ENCODE measurements around the gene DSG3. TPM values are rescaled to one million over a fixed set of nuclear protein-coding genes. Genes with fewer than 3 reads are reported as not detected.

DSG3 gene
- total RNA-seq, 1 experiment from 2014 or later = 0.04 TPM

- Histone ChIP-seq H3K18ac (ENCODE audit: insufficient read length, low read depth, low read length) (no peak overlapping the region), H3K56ac (ENCODE audit: insufficient read length, low read depth, low read length) (no peak overlapping the region), H3T11ph (ENCODE audit: low read length) (no peak overlapping the region), H3K9me3 (ENCODE audit: control insufficient read depth, low read depth, low read length) (no peaks in the 10 kb centered on the region), H3K14ac (ENCODE audit: insufficient read depth, low read length) (no peak overlapping the region), H3K27ac (ENCODE audit: insufficient read length, low read depth, low read length) (no peak overlapping the region), H4K8ac (replicated peaks; ENCODE audit: insufficient read length, low read depth, low read length) (no peak overlapping the region), H3K4ac (ENCODE audit: low read depth, low read length) (no peak overlapping the region), H3K4me1 (ENCODE audit: insufficient read depth, low read length) (no peaks in the 10 kb centered on the region), H3K79me1 (ENCODE audit: insufficient read depth, low read depth, low read length, poor library complexity, severe bottlenecking) (no peaks in the 10 kb centered on the region), H2BK15ac (ENCODE audit: low read depth, low read length) (no peak overlapping the region), H3K23ac (ENCODE audit: insufficient read length, low read depth, low read length) (no peak overlapping the region), H2BK120ac (ENCODE audit: low read depth, low read length, poor library complexity, severe bottlenecking) (no peak overlapping the region), H4K5ac (ENCODE audit: insufficient read length, low read depth, low read length) (no peak overlapping the region), H2AK5ac (ENCODE audit: insufficient read length, low read length) (no peak overlapping the region), H2BK5ac (ENCODE audit: insufficient read length, low read length) (no peak overlapping the region), H2BK12ac (ENCODE audit: insufficient read length, low read depth, low read length) (no peak overlapping the region), H2BK20ac (ENCODE audit: low read depth, low read length, poor library complexity, severe bottlenecking) (no peak overlapping the region), H3K9ac (ENCODE audit: extremely low read depth, insufficient read length, low read length) (no peak overlapping the region), H4K20me1 (ENCODE audit: control insufficient read depth, insufficient read depth, insufficient read length) (no peaks in the 10 kb centered on the region), H3K27me3 (ENCODE audit: insufficient read depth, low read length) (no peaks in the 10 kb centered on the region), H3K79me2 (ENCODE audit: insufficient read depth, low read length) (no peaks in the 10 kb centered on the region), H2AFZ (ENCODE audit: low read length) (no peak overlapping the region), H3K4me2 (ENCODE audit: insufficient read depth, insufficient read length, low read length) (no peak overlapping the region), H3K23me2 (ENCODE audit: insufficient read length, low read depth, low read length, poor library complexity, severe bottlenecking) (no peaks in the 10 kb centered on the region), H4K91ac (ENCODE audit: insufficient read length, low read depth, low read length) (no peak overlapping the region)
- WGBS (ENCODE audit: extremely low coverage, insufficient read length, low lambda C conversion rate) = no CpG with 5 or more reads among the region's 1 CpG
- H3K4me1 Mint-ChIP-seq = peaks cover 0 to 7% of the 10 kb centered on the region in 2 experiments; a peak in 3 of 4 replicates
- no peaks in the 10 kb centered on the region for H3K9me3 Mint-ChIP-seq
- H3K27me3 Mint-ChIP-seq (ENCODE audit: low read depth) = no peaks in the 10 kb centered on the region; the same call in 1 of the 2 replicates
- H3K4me3 Mint-ChIP-seq = no peak overlapping the region
- no peak for TF ChIP-seq CTCF (conservative IDR thresholded peaks at IDR 0.05)
- H3K27ac Mint-ChIP-seq = no peak overlapping the region
- no peak for DNase-seq
- no peaks in the 10 kb centered on the region for H3K36me3 Mint-ChIP-seq (ENCODE audit: insufficient read depth in 1 of 3, low read depth in 3 of 3)
Measured at GRCh38 chr18:31490387-31490786, 42.8 kb downstream of the DSG3 start.
